ENCODE results near the gene CDC34.

The CDC34 gene

DNA sequence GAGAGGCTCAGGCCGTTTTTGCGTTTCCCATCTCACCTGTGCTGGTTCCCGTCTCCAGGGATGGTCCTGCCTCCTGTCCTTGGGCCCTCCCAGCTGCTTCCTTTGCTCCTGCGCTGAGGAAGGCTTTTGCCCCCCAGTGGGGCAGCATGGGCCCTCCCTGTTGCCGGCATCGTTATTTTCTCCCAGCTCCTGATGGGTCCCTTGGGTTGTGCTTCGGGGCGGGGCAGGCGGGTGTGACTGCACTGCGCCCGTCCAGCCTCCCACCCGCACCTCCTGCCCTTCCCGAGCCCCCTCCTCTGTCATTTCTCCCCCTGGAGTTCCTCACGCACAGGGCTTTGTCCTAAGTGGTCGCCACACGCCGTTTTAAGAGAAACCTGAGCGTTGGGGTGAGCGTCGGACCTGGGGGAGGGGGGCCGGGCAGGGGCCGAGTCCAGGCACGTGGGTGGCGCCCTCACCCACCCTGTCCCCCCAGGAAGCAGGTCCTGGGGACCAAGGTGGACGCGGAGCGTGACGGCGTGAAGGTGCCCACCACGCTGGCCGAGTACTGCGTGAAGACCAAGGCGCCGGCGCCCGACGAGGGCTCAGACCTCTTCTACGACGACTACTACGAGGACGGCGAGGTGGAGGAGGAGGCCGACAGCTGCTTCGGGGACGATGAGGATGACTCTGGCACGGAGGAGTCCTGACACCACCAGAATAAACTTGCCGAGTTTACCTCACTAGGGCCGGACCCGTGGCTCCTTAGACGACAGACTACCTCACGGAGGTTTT, 9.5 kb downstream of the CDC34 start:
- no peak for DNase-seq (ENCODE audit: low read depth in 2 of 2, low spot score in 1 of 2)

DNA sequence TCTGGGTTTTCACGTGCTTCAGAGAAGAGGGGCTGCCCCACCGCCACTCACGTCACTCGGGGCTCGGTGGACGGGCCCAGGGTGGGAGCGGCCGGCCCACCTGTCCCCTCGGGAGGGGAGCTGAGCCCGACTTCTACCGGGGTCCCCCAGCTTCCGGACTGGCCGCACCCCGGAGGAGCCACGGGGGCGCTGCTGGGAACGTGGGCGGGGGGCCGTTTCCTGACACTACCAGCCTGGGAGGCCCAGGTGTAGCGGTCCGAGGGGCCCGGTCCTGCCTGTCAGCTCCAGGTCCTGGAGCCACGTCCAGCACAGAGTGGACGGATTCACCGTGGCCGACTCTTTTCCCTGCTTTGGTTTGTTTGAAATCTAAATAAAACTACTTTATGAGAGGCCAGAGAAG, 10.1 kb downstream of the CDC34 start:
- DNase-seq (ENCODE audit: low read depth in 2 of 2, low spot score in 1 of 2), result no peak

DNA sequence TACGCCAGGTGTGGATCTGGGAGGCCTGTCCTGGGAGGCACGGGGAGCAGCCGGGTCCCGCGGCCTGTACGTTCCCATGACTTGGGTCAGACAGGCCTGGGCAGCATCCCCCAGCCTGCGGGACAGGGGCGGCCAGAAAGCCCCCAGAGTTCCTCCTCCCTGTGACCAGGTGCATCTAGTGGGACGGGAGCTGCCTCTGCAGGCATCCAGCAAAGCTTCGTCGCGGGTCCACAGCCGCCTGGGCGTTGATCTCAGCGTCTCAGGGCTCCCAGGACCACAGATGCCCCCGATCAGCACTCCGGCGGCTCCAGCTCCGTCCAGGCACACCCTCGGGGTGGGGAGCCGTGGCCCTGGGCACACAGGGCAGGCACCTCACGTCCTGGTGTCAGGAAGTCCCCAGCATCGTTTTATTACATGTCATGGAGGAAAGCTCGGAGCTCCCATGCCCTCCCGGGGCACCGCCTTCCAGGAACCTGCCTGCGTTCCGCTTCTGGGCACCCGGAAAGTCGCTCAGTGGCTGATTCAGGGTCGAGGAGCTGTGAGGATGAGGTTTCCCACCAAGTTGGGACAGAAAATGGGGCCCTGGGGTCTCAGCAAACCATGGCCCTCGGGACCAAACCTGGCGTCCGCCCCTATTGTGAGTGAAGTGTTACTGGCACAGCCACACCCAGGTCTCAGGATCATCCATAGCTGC, 10.8 kb downstream of the CDC34 start:
- no peak for DNase-seq (ENCODE audit: low read depth in 2 of 2, low spot score in 1 of 2)

DNA sequence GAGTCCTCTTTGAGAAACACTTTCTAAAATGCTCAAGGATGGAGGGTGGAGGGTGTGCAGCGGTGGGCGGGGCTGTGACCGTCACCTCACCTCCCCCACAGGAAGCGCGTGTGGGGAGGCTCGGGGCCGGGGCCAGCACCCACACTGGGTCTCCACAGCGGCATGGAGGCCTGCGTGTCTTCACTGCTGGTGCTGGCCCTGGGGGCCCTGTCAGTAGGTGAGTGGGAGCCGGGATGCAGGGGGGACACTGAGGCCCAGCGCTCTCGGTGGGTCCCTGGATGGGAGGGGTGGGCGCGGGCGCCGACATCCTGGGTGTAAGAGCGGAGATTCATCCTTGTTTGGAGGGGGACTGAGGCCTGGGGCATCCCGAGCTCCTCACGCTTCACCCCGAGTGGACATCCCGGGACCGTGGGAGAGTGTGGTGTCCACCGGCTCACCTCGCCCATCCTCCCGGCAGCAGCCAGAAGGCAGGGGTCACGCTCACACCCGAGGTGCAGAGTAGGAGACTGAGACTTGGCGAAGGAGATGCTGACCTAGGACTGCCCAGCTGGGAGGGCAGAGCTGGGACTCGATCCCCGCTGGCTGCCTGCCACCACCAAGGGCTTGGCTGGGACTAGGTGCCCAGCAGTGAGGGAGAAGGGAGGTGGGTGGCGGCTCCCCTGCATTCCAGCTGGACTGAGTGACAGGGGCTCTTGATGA, 12.5 kb downstream of the CDC34 start, which contains the start of gene GZMM:
Gene GZMM, plus strand, starts transcription at position 144 of the 699 bp plus-strand sequence. Its CDS starts 19 bp downstream, at position 163.
- DNase-seq (ENCODE audit: low read depth in 2 of 2, low spot score in 1 of 2), result peak; percentile 60 to 66

DNA sequence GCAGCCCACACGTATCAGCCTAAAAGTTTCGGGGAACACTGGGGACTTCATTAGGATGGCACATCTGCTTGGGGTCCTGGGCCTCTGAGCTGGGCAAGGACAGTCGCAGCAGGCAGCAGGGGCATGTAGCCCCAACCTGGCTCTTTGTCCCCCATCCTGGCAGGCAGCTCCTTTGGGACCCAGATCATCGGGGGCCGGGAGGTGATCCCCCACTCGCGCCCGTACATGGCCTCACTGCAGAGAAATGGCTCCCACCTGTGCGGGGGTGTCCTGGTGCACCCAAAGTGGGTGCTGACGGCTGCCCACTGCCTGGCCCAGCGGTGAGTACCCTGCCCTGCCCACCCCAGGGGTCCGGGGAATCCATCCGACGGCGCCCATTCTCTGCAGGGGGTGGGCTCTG, 15.6 kb downstream of the CDC34 start:
- no peak for DNase-seq (ENCODE audit: low read depth in 2 of 2, low spot score in 1 of 2)

DNA sequence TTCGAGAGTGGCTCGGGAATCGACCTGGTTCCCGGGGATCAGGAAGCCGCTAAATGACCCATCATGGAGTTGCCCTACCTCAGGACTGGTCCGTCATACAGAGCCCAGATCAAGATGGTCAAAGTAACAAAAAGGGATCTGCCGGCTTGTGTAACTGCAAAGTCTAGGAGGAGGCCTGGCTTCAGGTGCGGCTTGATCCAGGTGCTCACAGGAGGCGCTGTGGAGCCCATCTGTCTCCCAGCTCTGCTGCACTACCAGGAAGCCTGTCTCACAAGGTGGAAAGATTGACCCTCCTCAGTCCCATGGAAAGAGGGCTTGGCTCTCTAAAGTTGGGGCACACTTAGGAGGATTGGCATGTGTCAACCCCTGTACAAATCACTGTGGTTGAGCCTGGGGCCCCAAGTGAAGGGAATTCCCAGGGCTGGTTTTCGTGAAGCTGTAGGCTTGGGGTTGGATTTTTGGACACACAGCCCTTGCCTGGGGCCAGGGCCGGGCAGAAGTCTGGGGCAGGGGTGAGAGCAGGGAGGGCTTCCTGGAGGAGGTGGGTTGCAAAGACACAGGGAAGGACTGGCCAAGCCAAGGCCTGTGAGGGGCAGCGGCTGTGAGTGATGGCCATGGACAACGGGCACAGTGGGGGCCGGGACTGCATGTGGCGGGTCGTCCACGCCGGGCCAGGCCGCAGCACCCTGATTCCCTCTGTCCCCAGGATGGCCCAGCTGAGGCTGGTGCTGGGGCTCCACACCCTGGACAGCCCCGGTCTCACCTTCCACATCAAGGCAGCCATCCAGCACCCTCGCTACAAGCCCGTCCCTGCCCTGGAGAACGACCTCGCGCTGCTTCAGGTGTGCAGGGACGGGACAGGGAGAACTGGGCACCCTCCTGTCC, 16.5 kb downstream of the CDC34 start:
- no peak for DNase-seq (ENCODE audit: low read depth in 2 of 2, low spot score in 1 of 2)

DNA sequence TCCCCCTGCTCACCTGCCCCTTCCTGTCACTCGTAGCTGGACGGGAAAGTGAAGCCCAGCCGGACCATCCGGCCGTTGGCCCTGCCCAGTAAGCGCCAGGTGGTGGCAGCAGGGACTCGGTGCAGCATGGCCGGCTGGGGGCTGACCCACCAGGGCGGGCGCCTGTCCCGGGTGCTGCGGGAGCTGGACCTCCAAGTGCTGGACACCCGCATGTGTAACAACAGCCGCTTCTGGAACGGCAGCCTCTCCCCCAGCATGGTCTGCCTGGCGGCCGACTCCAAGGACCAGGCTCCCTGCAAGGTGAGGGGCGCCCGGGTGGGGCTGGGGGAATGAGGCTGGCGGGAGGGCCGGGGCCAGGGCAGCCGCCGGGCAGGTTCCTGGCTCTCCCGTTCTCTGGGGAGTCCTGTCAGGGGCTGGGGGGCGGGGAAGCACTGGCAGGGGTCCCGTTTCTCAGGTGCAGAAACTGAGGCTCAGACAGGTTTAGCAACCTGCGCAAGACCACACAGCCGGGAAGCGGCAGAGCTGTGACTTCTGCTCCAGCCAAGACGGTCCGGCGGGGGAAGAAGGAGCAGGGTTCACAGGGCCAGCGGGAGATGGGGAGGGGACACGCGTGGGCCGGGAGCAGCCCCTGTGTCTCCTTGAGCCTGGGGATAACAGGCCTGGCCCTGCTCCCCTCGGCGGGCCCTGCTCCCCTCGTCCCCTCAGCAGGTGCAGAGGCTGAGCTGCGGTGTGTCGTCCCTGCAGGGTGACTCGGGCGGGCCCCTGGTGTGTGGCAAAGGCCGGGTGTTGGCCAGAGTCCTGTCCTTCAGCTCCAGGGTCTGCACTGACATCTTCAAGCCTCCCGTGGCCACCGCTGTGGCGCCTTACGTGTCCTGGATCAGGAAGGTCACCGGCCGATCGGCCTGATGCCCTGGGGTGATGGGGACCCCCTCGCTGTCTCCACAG, 17.6 kb downstream of the CDC34 start:
- DNase-seq (ENCODE audit: low read depth in 2 of 2, low spot score in 1 of 2), result no peak

DNA sequence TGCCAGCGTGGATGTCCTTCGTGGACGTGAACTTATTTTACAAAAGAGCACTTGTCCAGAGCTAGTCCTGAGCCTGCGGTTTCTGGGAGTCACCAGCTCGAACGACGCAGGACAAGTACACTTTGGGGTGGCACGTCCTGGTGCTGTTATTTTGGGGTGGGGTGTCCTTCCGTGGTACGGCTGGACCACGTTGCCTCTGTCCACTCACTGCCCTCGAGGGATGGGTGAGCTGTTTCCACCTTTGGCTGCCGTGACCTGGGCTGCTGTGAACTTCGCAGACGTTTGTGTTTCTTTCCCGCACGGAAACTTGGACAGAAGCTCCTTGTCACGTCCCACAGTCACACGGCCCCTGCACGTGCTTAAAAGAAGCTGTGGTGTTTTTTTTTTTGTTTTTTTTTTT, 23.3 kb downstream of the CDC34 start:
- no peak for DNase-seq (ENCODE audit: low read depth in 2 of 2, low spot score in 1 of 2)

DNA sequence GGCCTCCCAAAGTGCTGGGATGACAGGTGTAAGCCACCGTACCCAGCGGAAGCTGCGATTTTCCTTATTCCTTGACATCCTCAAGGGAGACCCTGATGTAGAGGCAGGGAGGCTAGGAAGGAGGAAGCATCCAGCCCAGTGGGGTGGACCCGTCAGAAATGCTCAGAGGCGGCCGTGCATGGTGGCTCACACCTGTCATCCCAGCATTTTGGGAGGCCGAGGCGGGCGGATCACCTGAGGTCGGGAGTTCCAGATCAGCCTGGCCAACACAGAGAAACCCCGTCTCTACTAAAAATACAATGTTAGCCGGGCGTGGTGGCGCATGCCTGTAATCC, 23.9 kb downstream of the CDC34 start:
- no peak for DNase-seq (ENCODE audit: low read depth in 2 of 2, low spot score in 1 of 2)

DNA sequence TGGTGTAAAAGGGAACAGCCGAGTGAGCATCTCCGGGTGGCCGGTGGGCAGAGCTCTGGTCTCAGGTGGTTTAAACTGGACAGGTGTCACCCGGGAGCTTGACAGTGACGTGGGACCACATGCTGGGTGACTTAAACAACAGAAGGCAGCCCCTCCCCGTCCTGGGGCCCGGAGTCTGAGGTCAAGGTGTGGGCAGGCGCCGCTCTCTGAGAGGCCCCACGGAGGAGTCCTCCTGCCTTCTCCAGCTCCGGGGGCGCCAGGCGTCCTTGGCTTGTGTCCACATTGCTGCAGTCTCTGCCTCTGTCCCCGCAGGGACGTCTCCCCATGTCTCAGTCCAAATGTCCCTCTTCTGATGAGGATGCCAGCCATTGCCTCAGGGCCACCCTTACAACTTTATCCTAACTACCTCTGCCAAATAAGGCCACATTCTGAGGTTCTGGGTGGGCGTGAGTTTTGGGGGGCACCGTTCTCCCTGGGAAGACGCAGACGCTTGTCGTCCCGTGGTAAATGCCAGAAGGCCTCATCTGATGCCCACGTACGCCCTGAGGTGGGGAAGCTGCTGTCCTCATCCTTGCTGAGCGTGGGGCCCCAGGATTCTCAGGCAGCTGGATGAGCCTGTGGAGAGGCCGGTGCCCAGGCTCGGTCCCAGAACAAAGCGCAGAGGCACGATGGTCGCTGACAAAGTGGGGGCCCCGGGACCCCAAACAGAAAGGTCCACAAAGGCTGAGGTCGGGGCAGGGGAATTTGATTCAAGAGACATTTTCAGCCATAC, 25.2 kb downstream of the CDC34 start:
- no peak for DNase-seq (ENCODE audit: low read depth in 2 of 2, low spot score in 1 of 2)

DNA sequence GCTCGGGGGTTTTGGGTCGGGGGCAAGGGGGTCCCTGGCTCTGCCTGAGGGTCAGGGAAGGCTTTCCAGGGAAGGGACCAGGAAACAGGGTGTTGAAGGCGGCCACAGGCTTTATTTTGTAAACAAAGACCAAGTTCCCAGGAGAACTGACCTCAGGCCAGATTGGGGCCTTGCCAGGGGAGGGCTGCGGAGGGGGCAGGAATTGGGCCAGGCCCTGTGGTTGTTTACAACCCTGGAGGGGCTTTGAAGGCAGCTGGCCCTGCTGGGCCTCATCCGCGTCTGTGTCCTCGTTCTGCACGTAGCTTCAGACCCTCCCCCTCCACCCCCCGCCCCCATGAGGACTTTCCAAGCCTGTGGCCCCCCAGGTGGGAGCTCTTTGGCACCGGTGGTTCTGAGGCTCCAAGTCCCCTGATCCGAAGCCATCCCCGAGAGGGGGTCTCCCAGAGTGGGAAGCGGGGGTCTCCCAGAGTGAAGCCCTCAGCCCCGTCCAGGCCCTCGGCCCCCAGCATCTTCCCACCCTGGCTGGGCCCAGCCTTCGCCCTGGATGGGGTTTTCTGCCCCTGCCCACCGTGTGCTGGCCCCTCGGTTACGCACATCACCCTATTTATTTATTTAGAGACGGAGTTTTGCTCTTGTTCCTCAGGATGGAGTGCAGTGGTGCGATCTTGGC, 27.3 kb downstream of the CDC34 start:
- DNase-seq (ENCODE audit: low read depth in 2 of 2, low spot score in 1 of 2), result no peak

DNA sequence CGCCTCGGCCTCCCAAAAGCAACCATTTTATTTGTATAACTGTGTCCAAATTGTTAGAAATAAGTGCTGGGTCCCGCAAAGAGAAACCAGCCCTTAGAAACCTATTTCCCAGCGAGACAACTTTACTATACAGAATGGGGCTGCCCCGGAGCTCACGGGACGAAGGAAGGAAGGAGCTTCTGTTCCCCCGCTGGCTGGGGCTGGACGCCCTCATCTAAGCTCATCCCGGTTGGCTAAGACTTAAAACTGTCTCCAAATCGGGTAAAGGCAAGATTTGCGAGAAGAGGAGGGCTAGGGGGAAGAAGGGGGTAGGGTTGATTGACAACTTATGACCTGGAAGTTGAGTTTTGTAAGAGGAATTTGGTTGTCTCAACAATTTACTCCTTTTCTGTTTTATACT, 28.6 kb downstream of the CDC34 start:
- DNase-seq (ENCODE audit: low read depth in 2 of 2, low spot score in 1 of 2), result no peak

DNA sequence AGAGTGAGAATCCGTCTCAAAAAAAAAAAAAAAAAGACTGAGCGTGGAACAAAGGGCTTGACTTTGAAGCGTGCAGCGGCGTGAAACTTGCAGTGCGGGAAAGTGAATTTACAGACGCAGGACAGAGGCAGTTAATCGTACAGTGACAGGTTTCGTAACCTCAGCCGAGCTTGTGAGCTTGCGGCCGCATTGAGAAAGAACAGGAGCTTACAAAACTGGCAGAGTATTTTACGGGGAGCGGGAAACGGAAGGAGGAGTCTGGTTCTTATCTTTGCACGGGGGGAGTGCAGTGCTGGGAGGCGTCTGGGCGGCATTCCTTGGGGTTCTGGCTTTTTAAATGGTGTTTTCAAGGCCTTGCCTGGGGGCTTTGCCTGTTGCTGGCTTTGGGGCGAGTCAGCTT, 34.8 kb downstream of the CDC34 start:
- DNase-seq (ENCODE audit: low read depth in 2 of 2, low spot score in 1 of 2), result no peak

DNA sequence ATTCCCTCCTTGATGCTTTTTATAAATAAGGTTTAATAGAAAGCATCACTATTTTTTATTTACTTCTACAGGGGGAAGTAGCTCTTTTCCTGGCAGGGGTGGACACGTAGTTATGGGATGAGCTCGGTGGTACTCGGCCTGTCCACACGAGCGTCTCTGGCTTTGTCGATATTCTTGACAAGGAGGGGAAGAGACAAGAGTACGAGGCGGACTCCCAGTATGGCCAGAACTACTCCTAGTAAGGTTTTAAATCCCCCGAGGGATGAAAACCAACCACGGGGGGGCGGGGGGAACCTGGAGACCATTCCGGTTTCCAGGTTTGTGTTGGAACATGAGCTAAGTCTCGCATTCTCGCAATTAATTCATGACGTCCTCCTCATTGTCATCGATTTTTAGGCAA, 35.3 kb downstream of the CDC34 start:
- DNase-seq (ENCODE audit: low read depth in 2 of 2, low spot score in 1 of 2), result no peak

DNA sequence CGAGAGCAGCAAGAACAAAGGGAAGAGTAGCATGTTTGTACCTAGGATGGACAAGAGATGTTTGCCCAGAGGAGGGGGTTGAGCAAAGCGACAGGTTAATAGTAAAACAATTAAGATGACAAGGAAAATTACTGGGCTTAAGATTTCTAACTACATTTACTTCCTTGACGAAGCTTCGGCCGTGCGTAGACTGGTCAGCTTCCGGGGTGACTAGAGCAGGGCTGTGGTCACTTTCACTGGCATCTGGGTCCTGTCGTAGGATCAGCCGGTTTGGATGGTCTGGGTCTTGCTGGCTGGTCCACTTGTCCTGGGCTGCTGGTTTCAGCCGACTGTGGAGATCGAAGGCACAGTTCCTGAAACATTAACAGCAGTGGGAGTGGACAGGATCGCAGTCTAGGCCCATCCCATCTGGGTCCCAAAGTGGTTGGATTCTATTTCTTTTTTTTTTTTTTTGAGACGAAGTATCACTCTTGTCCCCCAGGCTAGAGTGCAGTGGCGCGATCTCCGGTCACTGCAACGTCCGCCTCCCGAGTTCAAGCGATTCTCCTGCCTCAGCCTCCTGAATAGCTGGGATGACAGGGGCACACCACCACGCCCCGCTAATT, 35.8 kb downstream of the CDC34 start:
- DNase-seq (ENCODE audit: low read depth in 2 of 2, low spot score in 1 of 2), result no peak

DNA sequence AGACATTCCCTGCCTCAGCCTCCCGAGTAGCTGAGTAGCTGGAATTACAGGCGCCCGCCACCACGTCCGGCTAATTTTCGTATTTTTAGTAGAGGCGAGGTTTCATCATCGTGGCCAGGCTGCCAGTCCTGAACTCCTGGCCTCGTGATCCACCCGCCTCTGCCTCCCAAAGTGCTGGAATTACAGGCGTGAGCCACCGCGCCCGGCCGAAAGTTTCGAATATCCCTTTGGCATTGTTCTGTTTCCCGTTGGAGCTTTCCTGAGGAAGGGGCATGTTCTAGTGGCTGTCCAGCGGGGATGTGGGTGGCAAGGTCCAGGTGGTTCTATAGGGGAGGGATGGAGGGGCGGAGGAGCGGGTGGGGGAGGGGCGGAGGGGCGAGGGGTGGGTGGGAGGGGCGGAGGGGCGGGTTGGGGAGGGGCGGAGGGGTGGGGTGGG, 38.7 kb downstream of the CDC34 start:
- DNase-seq (ENCODE audit: low read depth in 2 of 2, low spot score in 1 of 2), result no peak

DNA sequence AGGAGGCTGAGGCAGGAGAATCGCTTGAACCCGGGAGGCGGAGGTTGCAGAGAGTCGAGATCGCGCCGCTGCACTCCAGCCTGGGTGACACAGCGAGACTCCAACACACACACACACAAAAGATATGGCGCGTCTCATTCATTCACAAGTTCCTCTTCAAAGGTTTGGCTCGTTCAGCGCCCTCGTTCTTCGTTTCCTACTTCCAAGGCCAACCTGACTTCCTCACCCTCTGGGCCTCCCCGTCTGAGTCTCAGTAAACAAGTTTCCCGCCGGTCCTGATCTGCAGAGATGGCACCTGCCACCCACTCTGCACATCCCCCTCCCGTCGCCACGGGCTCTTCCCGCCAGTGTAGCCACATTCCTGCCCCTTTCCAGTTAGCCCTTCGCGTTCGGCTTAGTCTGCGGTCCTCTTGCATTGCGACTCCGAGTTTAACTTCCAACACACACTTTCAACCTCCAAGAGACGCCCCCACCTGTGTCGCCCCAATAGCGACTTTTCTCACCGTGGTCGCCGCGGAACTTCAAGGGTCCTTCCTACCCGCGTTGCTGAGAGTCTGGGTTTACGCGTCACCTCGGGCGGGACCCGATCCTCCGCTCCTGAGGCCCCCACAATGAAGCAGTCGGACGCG, 39.5 kb downstream of the CDC34 start:
- no peak for DNase-seq (ENCODE audit: low read depth in 2 of 2, low spot score in 1 of 2)

DNA sequence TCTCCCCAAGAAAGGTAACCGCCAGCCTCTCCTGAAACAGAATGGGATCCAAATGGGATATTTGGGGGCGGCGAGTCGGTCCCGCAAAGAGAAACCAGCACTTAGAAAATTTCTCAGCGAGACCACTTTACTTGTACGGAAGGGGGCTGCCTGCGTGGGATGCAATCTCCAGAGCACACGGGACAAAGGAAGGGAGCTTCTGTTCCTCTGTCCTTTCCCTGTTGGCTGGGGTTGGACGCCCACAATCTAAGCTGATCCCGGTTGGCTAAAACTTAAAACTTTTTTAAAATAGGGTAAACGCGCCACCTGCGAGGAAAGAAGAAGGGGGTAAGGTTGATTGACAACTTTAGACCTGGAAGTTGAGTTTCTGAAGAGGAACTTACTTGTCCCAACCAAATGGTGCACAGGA, 40.0 kb downstream of the CDC34 start:
- DNase-seq (ENCODE audit: low read depth in 2 of 2, low spot score in 1 of 2), result no peak

All from stimulated activated CD8-positive, alpha-beta memory T cell treated with anti-CD3 and anti-CD28 coated beads, Interleukin-4, amount 100 ng/mL, for 4 hours (primary cell).